Measurements from ENCODE around the gene ARHGAP20.
A peak's percentile ranks its signal among the peaks of the same experiment; 100 is the strongest.

ARHGAP20 gene

GRCh38 chr11:110711448-110711775, 825 bp downstream of the ARHGAP20 start:
- TF ChIP-seq MYNN (tag by site-specific recombination; IDR thresholded peaks at IDR 0.05; ENCODE audit: borderline replicate concordance) (no peak), ZSCAN18 (tag by site-specific recombination; IDR thresholded peaks at IDR 0.05) (no peak), KLF16 (tag by site-specific recombination; IDR thresholded peaks at IDR 0.05) (no peak), ZNF514 (tag by site-specific recombination; IDR thresholded peaks at IDR 0.05) (no peak), ZNF626 (tag by site-specific recombination; IDR thresholded peaks at IDR 0.05) (no peak), ZNF549 (tag by site-specific recombination; IDR thresholded peaks at IDR 0.05) (no peak), ZNF398 (tag by site-specific recombination; IDR thresholded peaks at IDR 0.05) (no peak), PRDM2 (tag by site-specific recombination; IDR thresholded peaks at IDR 0.05; ENCODE audit: borderline replicate concordance) (no peak), KLF1 (tag by site-specific recombination; IDR thresholded peaks at IDR 0.05) (no peak), ZNF558 (tag by site-specific recombination; IDR thresholded peaks at IDR 0.05) (no peak), ZNF335 (tag by site-specific recombination; conservative IDR thresholded peaks at IDR 0.05) (no peak), ZNF670 (tag by site-specific recombination; IDR thresholded peaks at IDR 0.05; ENCODE audit: low read depth) (no peak), ZBTB10 (tag by site-specific recombination; IDR thresholded peaks at IDR 0.05) (0 out of 2 replicates have a peak, but pooled peaks have one; percentile 22), ZBTB11 (tag by site-specific recombination; conservative IDR thresholded peaks at IDR 0.05; ENCODE audit: low read depth) (no peak), CTCF (tag by site-specific recombination; IDR thresholded peaks at IDR 0.05) (no peak), ZNF488 (tag by site-specific recombination; IDR thresholded peaks at IDR 0.05) (no peak), ZBTB26 (tag by site-specific recombination; optimal IDR thresholded peaks at IDR 0.05) (peak; percentile 52)
- Histone ChIP-seq H3K36me3 (ENCODE audit: control insufficient read depth in 2 of 2, insufficient read depth in 1 of 2, low read length in 2 of 2) (no peaks in the 10 kb centered on the region), H3K4me1 (ENCODE audit: control insufficient read depth, insufficient read depth, low read length) (no peaks in the 10 kb centered on the region), H3K9me3 (ENCODE audit: control insufficient read depth, insufficient read depth, low read depth, low read length) (no peaks in the 10 kb centered on the region), H3K4me3 (ENCODE audit: low read depth, low read length) (peak overlapping the region; percentile 76), H3K27ac (ENCODE audit: extremely low read depth, low read depth, low read length) (peak overlapping the region; percentile 83)
- CTCF ChIA-PET: no interaction called here
- POLR2A ChIA-PET: no interaction called here
